ENCODE measurements around the gene MYOF.
"Not testable (repeated sequence)": the region's sequence is repeated elsewhere in the genome, so short reads cannot be mapped to it uniquely, and the experiment has no call there.

The MYOF gene

GRCh38 chr10:93390306-93391090, 91.6 kb downstream of the MYOF start:
- DNase-seq (ENCODE audit: low read depth in 1 of 2, low spot score in 1 of 2): no peak

- no peak for DNase-seq (ENCODE audit: low read depth in 1 of 2, low spot score in 1 of 2)
These were observed 95.3 kb downstream of the MYOF start for GRCh38 chr10:93386631-93387369.

GRCh38 chr10:93385345-93385744, 96.8 kb downstream of the MYOF start:
- DNase-seq (ENCODE audit: low read depth in 1 of 2, low spot score in 1 of 2): no peak

GRCh38 chr10:93384006-93384405, 98.1 kb downstream of the MYOF start:
- DNase-seq (ENCODE audit: low read depth in 1 of 2, low spot score in 1 of 2): no peak

- no peak for DNase-seq (ENCODE audit: low read depth in 1 of 2, low spot score in 1 of 2)
These were observed 98.6 kb downstream of the MYOF start for GRCh38 chr10:93383562-93383981.

GRCh38 chr10:93379731-93380575, 102.2 kb downstream of the MYOF start:
- peak in 1 of 2 donors; percentile 10 for DNase-seq (ENCODE audit: low read depth in 1 of 2, low spot score in 1 of 2)

- no peak for DNase-seq (ENCODE audit: low read depth in 1 of 2, low spot score in 1 of 2)
These were observed 103.0 kb downstream of the MYOF start for GRCh38 chr10:93378997-93379730.

- no peak for DNase-seq (ENCODE audit: low read depth in 1 of 2, low spot score in 1 of 2)
These were observed 104.1 kb downstream of the MYOF start for GRCh38 chr10:93378039-93378438.

GRCh38 chr10:93376372-93377293, 105.5 kb downstream of the MYOF start:
- no peak for DNase-seq (ENCODE audit: low read depth in 1 of 2, low spot score in 1 of 2)

GRCh38 chr10:93370961-93371360, 111.2 kb downstream of the MYOF start:
- DNase-seq (ENCODE audit: low read depth in 1 of 2, low spot score in 1 of 2): no peak

- no peak for DNase-seq (ENCODE audit: low read depth in 1 of 2, low spot score in 1 of 2)
These were observed 112.5 kb downstream of the MYOF start for GRCh38 chr10:93369588-93370164.

- DNase-seq (ENCODE audit: low read depth in 1 of 2, low spot score in 1 of 2): no peak
These were observed 113.9 kb downstream of the MYOF start for GRCh38 chr10:93368210-93368609.

- no peak for DNase-seq (ENCODE audit: low read depth in 1 of 2, low spot score in 1 of 2)
These were observed 114.5 kb downstream of the MYOF start for GRCh38 chr10:93367664-93368063.

GRCh38 chr10:93364966-93365365, 117.2 kb downstream of the MYOF start:
- DNase-seq (ENCODE audit: low read depth in 1 of 2, low spot score in 1 of 2): no peak

- no peak for DNase-seq (ENCODE audit: low read depth in 1 of 2, low spot score in 1 of 2)
These were observed 118.1 kb downstream of the MYOF start for GRCh38 chr10:93363891-93364648.

- not testable (repeated sequence) for DNase-seq (ENCODE audit: low read depth in 1 of 2, low spot score in 1 of 2)
These were observed 123.7 kb downstream of the MYOF start for GRCh38 chr10:93358398-93358797.

- DNase-seq (ENCODE audit: low read depth in 1 of 2, low spot score in 1 of 2): no peak
These were observed 124.5 kb downstream of the MYOF start for GRCh38 chr10:93357680-93358079.

GRCh38 chr10:93356516-93356915, 125.6 kb downstream of the MYOF start:
- DNase-seq (ENCODE audit: low read depth in 1 of 2, low spot score in 1 of 2): no peak
